HepG2 (cell line): ENCODE measurements around the gene MCF2L. TPM values are rescaled to one million over a fixed set of nuclear protein-coding genes. Genes with fewer than 3 reads are reported as not detected.

Experiments used
- FOXA1 ChIP-seq, 2 experiments: fragments of 450-650 bp in 1 of 2; sonication (generic) in 1 of 2; formaldehyde crosslinking in 1 of 2; IDR thresholded peaks; 2 replicates each; pipeline versions ENCODE4 v1.4.0 to v1.6.1; 2016 to 2020; ENCODE audit warnings: missing genetic modification reagents in 1 of 2
- GABPA ChIP-seq, 2 experiments: IDR thresholded peaks; 2 replicates each; pipeline ENCODE4 v1.6.1; 2011 to 2016; ENCODE audit warnings: low read depth in 2 of 2, low read length in 1 of 2, missing biosample characterization in 1 of 2, missing genetic modification characterization in 1 of 2
- NAIF1 ChIP-seq: sonication (generic); formaldehyde crosslinking; IDR thresholded peaks from 2 replicates; pipeline ENCODE4 v1.5.0; 2020; ENCODE audit warnings: mild to moderate bottlenecking, missing genetic modification reagents, borderline replicate concordance
- TBX2 ChIP-seq: sonication (generic); formaldehyde crosslinking; IDR thresholded peaks from 2 replicates; pipeline ENCODE4 v1.5.0; 2020; ENCODE audit warnings: missing genetic modification reagents, mild to moderate bottlenecking, borderline replicate concordance
- ZNF232 ChIP-seq: sonication (generic); formaldehyde crosslinking; IDR thresholded peaks from 2 replicates; pipeline ENCODE4 v1.4.0; 2020; ENCODE audit warnings: missing genetic modification reagents, borderline replicate concordance
- ZNF326 ChIP-seq: sonication (generic); formaldehyde crosslinking; IDR thresholded peaks from 2 replicates; pipeline ENCODE4 v1.4.0; 2020; ENCODE audit warnings: missing genetic modification reagents, borderline replicate concordance
- ZNF549 ChIP-seq: sonication (generic); formaldehyde crosslinking; IDR thresholded peaks from 2 replicates; pipeline ENCODE4 v1.5.0; 2020; ENCODE audit warnings: missing genetic modification reagents
- ZNF703 ChIP-seq: sonication (generic); formaldehyde crosslinking; IDR thresholded peaks from 2 replicates; pipeline ENCODE4 v1.5.1; 2020; ENCODE audit warnings: missing genetic modification reagents, mild to moderate bottlenecking, moderate library complexity, borderline replicate concordance
- ZNF749 ChIP-seq: sonication (generic); formaldehyde crosslinking; IDR thresholded peaks from 2 replicates; pipeline ENCODE4 v1.8.0; 2022; ENCODE audit warnings: mild to moderate bottlenecking, missing genetic modification reagents, moderate library complexity, borderline replicate concordance
- ZNF83 ChIP-seq: sonication (generic); formaldehyde crosslinking; IDR thresholded peaks from 2 replicates; pipeline ENCODE4 v1.4.0; 2020; ENCODE audit warnings: missing genetic modification reagents, mild to moderate bottlenecking, borderline replicate concordance
- polyA plus RNA-seq, 8 experiments: library from polyadenylated mRNA; depleted of rRNA in 3 of 8; stranded (reverse) in 7 of 8; unstranded in 1 of 8; fragments of >200 nt; fragmentation: Illumina TruSeq in 4 of 8; extraction: Trizol in 4 of 8; gene quantifications; 2 replicates each; pipeline versions ENCODE4 v1.2.1 to v1.2.3, GENCODE V29; 2011 to 2016; ENCODE audit warnings: low read depth in 4 of 8, missing spikeins in 1 of 8, mixed read lengths in 1 of 8; ENCODE audit not compliant: insufficient read depth in 1 of 8
- total RNA-seq, 5 experiments: library from RNA; depleted of rRNA; stranded (reverse); fragments of >200 nt; fragmentation: Illumina TruSeq; extraction: Trizol; gene quantifications; 2 replicates each; pipeline ENCODE4 v1.2.3, GENCODE V29; 2016; ENCODE audit warnings: low read depth in 1 of 5
- TF ChIP-seq, protein P1 (sequence below): sonication (generic); formaldehyde crosslinking; IDR thresholded peaks from 2 replicates; pipeline ENCODE4 v1.5.1; 2020; ENCODE audit warnings: missing genetic modification reagents, mild to moderate bottlenecking, borderline replicate concordance
- TF ChIP-seq, protein P2 (sequence below): sonication (generic); formaldehyde crosslinking; IDR thresholded peaks from 2 replicates; pipeline ENCODE4 v1.8.0; 2022; ENCODE audit warnings: mild to moderate bottlenecking, missing genetic modification reagents, borderline replicate concordance
- TF ChIP-seq, protein P3 (sequence below): sonication (generic); formaldehyde crosslinking; IDR thresholded peaks from 2 replicates; pipeline ENCODE4 v1.5.0; 2020; ENCODE audit warnings: missing genetic modification reagents
- TF ChIP-seq, protein P4 (sequence below): sonication (generic); formaldehyde crosslinking; conservative IDR thresholded peaks from 2 replicates; pipeline ENCODE4 v1.4.0; 2020; ENCODE audit warnings: missing genetic modification reagents

Gene MCF2L
- total and polyA plus RNA-seq, 2 of the 13 experiments (the other 11 are each of a cell fraction or from before 2014, with no cell fraction given) = 19.4 to 28.4 TPM

DNA sequence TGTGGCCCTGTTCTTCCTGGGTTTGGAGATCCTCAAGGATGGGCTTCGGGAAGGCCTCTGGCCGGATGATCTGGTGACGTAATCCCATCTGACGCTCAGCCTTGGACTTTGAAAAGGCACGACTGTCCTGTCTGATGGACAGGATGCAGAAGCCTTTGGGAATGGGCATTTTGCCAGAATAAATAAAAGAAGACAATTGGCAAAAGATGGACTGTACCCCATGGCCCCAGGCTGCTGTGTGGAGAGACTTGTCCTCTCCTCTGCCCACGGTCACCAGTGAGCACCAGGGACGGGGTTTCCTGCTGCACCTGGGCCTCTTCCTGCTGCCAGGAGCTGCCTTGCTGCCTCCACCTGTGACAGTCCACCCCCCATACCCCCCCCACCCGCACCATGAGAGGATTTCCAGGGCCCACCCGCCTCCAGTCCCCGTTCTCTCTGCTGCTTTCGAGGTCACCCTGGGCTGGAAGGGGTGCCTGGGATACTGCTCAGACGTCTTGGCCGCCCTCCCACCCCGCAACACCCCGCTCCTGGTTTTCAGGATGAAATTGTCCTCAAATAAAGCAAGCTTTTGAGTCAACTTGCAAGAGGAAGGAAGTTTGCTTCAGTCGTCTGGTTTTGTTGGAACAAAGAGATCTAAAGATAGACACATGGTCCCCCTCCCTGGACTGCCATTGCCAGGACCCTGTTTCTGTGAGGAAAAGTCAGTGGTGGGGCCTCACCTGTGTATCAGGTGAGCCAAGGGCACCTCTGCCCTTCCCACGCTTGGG, 40.9 kb downstream of the MCF2L start (continued):
- no peak for TF ChIP-seq FOXA1 (IDR thresholded peaks at IDR 0.05)
- peak; percentile 73 for TF ChIP-seq FOXA1 (CRISPR knock-in tag; IDR thresholded peaks at IDR 0.05)
- TF ChIP-seq GABPA (IDR thresholded peaks at IDR 0.05; ENCODE audit: low read depth, low read length) = no peak
- TF ChIP-seq GABPA (CRISPR knock-in tag; IDR thresholded peaks at IDR 0.05; ENCODE audit: low read depth) = peak; percentile 54
- TF ChIP-seq, protein P1, sequence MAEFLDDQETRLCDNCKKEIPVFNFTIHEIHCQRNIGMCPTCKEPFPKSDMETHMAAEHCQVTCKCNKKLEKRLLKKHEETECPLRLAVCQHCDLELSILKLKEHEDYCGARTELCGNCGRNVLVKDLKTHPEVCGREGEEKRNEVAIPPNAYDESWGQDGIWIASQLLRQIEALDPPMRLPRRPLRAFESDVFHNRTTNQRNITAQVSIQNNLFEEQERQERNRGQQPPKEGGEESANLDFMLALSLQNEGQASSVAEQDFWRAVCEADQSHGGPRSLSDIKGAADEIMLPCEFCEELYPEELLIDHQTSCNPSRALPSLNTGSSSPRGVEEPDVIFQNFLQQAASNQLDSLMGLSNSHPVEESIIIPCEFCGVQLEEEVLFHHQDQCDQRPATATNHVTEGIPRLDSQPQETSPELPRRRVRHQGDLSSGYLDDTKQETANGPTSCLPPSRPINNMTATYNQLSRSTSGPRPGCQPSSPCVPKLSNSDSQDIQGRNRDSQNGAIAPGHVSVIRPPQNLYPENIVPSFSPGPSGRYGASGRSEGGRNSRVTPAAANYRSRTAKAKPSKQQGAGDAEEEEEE (CRISPR knock-in tag) = no peak
- no peak for TF ChIP-seq ZNF83 (CRISPR knock-in tag)
- TF ChIP-seq, protein P2, sequence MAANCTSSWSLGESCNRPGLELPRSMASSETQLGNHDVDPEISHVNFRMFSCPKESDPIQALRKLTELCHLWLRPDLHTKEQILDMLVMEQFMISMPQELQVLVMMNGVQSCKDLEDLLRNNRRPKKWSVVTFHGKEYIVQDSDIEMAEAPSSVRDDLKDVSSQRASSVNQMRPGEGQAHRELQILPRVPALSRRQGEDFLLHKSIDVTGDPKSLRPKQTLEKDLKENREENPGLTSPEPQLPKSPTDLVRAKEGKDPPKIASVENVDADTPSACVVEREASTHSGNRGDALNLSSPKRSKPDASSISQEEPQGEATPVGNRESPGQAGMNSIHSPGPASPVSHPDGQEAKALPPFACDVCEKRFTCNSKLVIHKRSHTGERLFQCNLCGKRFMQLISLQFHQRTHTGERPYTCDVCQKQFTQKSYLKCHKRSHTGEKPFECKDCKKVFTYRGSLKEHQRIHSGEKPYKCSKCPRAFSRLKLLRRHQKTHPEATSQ (CRISPR knock-in tag) = peak; percentile 81; the same call in 1 of the 2 replicates
- no peak for TF ChIP-seq ZNF703 (CRISPR knock-in tag)
- TF ChIP-seq TBX2 (CRISPR knock-in tag) = peak; percentile 72; the same call in 1 of the 2 replicates
- 0 out of 2 replicates have a peak, but pooled peaks have one; percentile 23 for TF ChIP-seq ZNF749 (CRISPR knock-in tag)
- TF ChIP-seq, protein P3, sequence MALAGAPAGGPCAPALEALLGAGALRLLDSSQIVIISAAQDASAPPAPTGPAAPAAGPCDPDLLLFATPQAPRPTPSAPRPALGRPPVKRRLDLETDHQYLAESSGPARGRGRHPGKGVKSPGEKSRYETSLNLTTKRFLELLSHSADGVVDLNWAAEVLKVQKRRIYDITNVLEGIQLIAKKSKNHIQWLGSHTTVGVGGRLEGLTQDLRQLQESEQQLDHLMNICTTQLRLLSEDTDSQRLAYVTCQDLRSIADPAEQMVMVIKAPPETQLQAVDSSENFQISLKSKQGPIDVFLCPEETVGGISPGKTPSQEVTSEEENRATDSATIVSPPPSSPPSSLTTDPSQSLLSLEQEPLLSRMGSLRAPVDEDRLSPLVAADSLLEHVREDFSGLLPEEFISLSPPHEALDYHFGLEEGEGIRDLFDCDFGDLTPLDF (CRISPR knock-in tag) = no peak
- no peak for TF ChIP-seq ZNF232 (CRISPR knock-in tag)
- TF ChIP-seq NAIF1 (CRISPR knock-in tag) = no peak
- no peak for TF ChIP-seq ZNF326
- no peak for TF ChIP-seq ZNF549 (CRISPR knock-in tag)
- TF ChIP-seq, protein P4, sequence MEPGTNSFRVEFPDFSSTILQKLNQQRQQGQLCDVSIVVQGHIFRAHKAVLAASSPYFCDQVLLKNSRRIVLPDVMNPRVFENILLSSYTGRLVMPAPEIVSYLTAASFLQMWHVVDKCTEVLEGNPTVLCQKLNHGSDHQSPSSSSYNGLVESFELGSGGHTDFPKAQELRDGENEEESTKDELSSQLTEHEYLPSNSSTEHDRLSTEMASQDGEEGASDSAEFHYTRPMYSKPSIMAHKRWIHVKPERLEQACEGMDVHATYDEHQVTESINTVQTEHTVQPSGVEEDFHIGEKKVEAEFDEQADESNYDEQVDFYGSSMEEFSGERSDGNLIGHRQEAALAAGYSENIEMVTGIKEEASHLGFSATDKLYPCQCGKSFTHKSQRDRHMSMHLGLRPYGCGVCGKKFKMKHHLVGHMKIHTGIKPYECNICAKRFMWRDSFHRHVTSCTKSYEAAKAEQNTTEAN (CRISPR knock-in tag) = no peak; the same call in 1 of the 2 replicates
